Neural cell (in vitro differentiated cells): ENCODE results near the gene RPGRIP1L. TPM values are rescaled to one million over a fixed set of nuclear protein-coding genes. Genes with fewer than 3 reads are reported as not detected.
A peak's percentile ranks its signal among the peaks of the same experiment; 100 is the strongest.

Experiments used
- H2AFZ ChIP-seq: fragments of 200-600, 300-800 bp; sonication (generic), shearing (Covaris generic); 2 replicates; pipeline ENCODE4 v1.6.0; 2014; ENCODE audit warnings: low read depth, mild to moderate bottlenecking, antibody characterized with exemption, low read length, moderate library complexity
- H3F3A ChIP-seq: fragments of 200-600 bp; shearing (Covaris generic); 2 replicates; pipeline ENCODE4 v1.6.1; 2016; ENCODE audit warnings: mild to moderate bottlenecking, moderate library complexity, mixed read lengths, antibody characterized with exemption, low read length; ENCODE audit not compliant: insufficient read depth, poor library complexity, severe bottlenecking
- H3K27ac ChIP-seq: fragments of 200-600, 300-800 bp; sonication (generic), shearing (Covaris generic); 2 replicates; pipeline ENCODE4 v1.5.1; 2014; ENCODE audit warnings: mild to moderate bottlenecking, low read length, moderate library complexity
- H3K27me3 ChIP-seq: fragments of 300-800, 200-600 bp; sonication (generic), shearing (Covaris generic); 2 replicates; pipeline ENCODE4 v1.6.0; 2014; ENCODE audit warnings: mild to moderate bottlenecking, low read depth, low read length, moderate library complexity; ENCODE audit not compliant: insufficient read depth
- H3K36me3 ChIP-seq: fragments of 300-800, 200-600 bp; sonication (generic), shearing (Covaris generic); 2 replicates; pipeline ENCODE4 v1.5.1; 2014; ENCODE audit warnings: mild to moderate bottlenecking, antibody characterized with exemption, low read length, moderate library complexity; ENCODE audit not compliant: insufficient read depth
- H3K4me2 ChIP-seq: fragments of 300-800, 200-600 bp; sonication (generic), shearing (Covaris generic); 2 replicates; pipeline ENCODE4 v1.6.0; 2014; ENCODE audit warnings: mild to moderate bottlenecking, low read length
- H3K4me3 ChIP-seq: fragments of 300-800, 200-600 bp; sonication (generic), shearing (Covaris generic); 2 replicates; pipeline ENCODE4 v1.5.1; 2014; ENCODE audit warnings: mild to moderate bottlenecking, low read length, moderate library complexity
- H3K79me2 ChIP-seq: fragments of 200-600 bp; shearing (Covaris generic); replicated peaks from 2 replicates; pipeline ENCODE4 v1.6.0; 2014; ENCODE audit warnings: mild to moderate bottlenecking, low read length, moderate library complexity; ENCODE audit not compliant: insufficient read depth
- H3K9ac ChIP-seq: fragments of 300-800, 200-600 bp; sonication (generic), shearing (Covaris generic); 2 replicates; pipeline ENCODE4 v1.6.1; 2016; ENCODE audit warnings: mild to moderate bottlenecking, low read length, mixed read lengths
- H3K9me2 ChIP-seq: fragments of 200-600 bp; shearing (Covaris generic); 2 replicates; pipeline ENCODE4 v1.6.1; 2016; ENCODE audit warnings: mild to moderate bottlenecking, low read length, mixed read lengths; ENCODE audit not compliant: insufficient read depth
- H3K9me3 ChIP-seq: fragments of 200-600, 300-800 bp; sonication (generic), shearing (Covaris generic); 2 replicates; pipeline ENCODE4 v1.6.1; 2016; ENCODE audit warnings: mild to moderate bottlenecking, mixed run types, low read length, moderate library complexity, mixed read lengths
- H4K20me1 ChIP-seq: fragments of 200-600 bp; shearing (Covaris generic); 2 replicates; pipeline ENCODE4 v1.6.1; 2016; ENCODE audit warnings: mild to moderate bottlenecking, mixed run types; ENCODE audit not compliant: insufficient read depth
- CTCF ChIP-seq: fragments of 450-650 bp; IDR thresholded peaks from 2 replicates; pipeline ENCODE4 v1.5.1; 2014; ENCODE audit warnings: antibody characterized with exemption, mild to moderate bottlenecking, moderate library complexity; ENCODE audit not compliant: poor library complexity, severe bottlenecking
- EP300 ChIP-seq: fragments of 450-650 bp; conservative IDR thresholded peaks from 2 replicates; pipeline ENCODE4 v1.6.1; 2014; ENCODE audit warnings: antibody characterized with exemption, mild to moderate bottlenecking, moderate library complexity; ENCODE audit not compliant: poor library complexity, severe bottlenecking
- EZH2 ChIP-seq: fragments of 200-600, 300-800 bp; shearing (Covaris generic), sonication (generic); IDR thresholded peaks from 2 replicates; pipeline ENCODE4 v1.6.1; 2014; ENCODE audit warnings: antibody characterized with exemption, low read length, borderline replicate concordance, mild to moderate bottlenecking; ENCODE audit not compliant: insufficient read depth, poor library complexity, severe bottlenecking
- MXI1 ChIP-seq: fragments of 450-650 bp; conservative IDR thresholded peaks from 2 replicates; pipeline ENCODE4 v1.6.1; 2014; ENCODE audit warnings: antibody characterized with exemption, mild to moderate bottlenecking; ENCODE audit not compliant: poor library complexity, severe bottlenecking
- POLR2AphosphoS5 ChIP-seq: IDR thresholded peaks from 2 replicates; pipeline ENCODE4 v1.6.1; 2012
- RAD21 ChIP-seq: fragments of 450-650 bp; conservative IDR thresholded peaks from 2 replicates; pipeline ENCODE4 v1.6.1; 2014; ENCODE audit warnings: antibody characterized with exemption, mild to moderate bottlenecking, moderate library complexity
- REST ChIP-seq: IDR thresholded peaks from 2 replicates; pipeline ENCODE4 v1.6.1; 2012; ENCODE audit warnings: borderline replicate concordance
- SMC3 ChIP-seq: fragments of 450-650 bp; conservative IDR thresholded peaks from 2 replicates; pipeline ENCODE4 v1.6.1; 2014; ENCODE audit warnings: antibody characterized with exemption, mild to moderate bottlenecking, moderate library complexity; ENCODE audit not compliant: poor library complexity
- TAF1 ChIP-seq: IDR thresholded peaks from 2 replicates; pipeline ENCODE4 v1.6.1; 2012; ENCODE audit warnings: low read depth
- polyA plus RNA-seq: library from polyadenylated mRNA; depleted of rRNA; stranded (reverse); fragments of >200 nt; gene quantifications from 2 replicates; pipeline ENCODE4 v1.2.3, GENCODE V29; 2014

Gene RPGRIP1L
- polyA plus RNA-seq, 1 donor from 2014 or later, result 24.6 TPM

GRCh38 chr16:53713403-53714204, 9.9 kb upstream of the RPGRIP1L start:
- peaks cover 15% of the 10 kb centered on the region for H3F3A ChIP-seq
- no peaks in the 10 kb centered on the region for H3K36me3 ChIP-seq
- peak overlapping the region; percentile 82 for H3K4me2 ChIP-seq
- TF ChIP-seq EZH2, result no peak
- TF ChIP-seq TAF1, result no peak
- no peak for TF ChIP-seq CTCF
- no peak for TF ChIP-seq EP300
- no peak for TF ChIP-seq POLR2AphosphoS5
- TF ChIP-seq SMC3, result no peak
- no peak for TF ChIP-seq REST
- no peak for TF ChIP-seq MXI1
- no peak for TF ChIP-seq RAD21
- no peaks in the 10 kb centered on the region for H3K27me3 ChIP-seq
- peak overlapping the region; percentile 58 for H3K4me3 ChIP-seq
- no peaks in the 10 kb centered on the region for H3K9me2 ChIP-seq
- H3K27ac ChIP-seq, result peak overlapping the region; percentile 74
- peaks cover 17% of the 10 kb centered on the region for H3K79me2 ChIP-seq
- H2AFZ ChIP-seq, result no peak overlapping the region
- no peaks in the 10 kb centered on the region for H3K9me3 ChIP-seq
- H3K9ac ChIP-seq, result no peak overlapping the region
- H4K20me1 ChIP-seq, result no peaks in the 10 kb centered on the region

- H3K79me2 ChIP-seq, result peaks cover 17% of the 10 kb centered on the region
- H4K20me1 ChIP-seq, result no peaks in the 10 kb centered on the region
- H2AFZ ChIP-seq, result no peak overlapping the region
- H3K4me2 ChIP-seq, result no peak overlapping the region
- H3K9me3 ChIP-seq, result no peaks in the 10 kb centered on the region
- no peaks in the 10 kb centered on the region for H3K9me2 ChIP-seq
- H3K27ac ChIP-seq, result no peak overlapping the region
- H3K27me3 ChIP-seq, result no peaks in the 10 kb centered on the region
- H3K4me3 ChIP-seq, result no peak overlapping the region
- peaks cover 11% of the 10 kb centered on the region for H3F3A ChIP-seq
- no peak overlapping the region for H3K9ac ChIP-seq
- H3K36me3 ChIP-seq, result no peaks in the 10 kb centered on the region
- no peak for TF ChIP-seq REST
These were observed 8.4 kb upstream of the RPGRIP1L start for GRCh38 chr16:53712065-53712464.
